Lung (tissue), 12 donors: ENCODE data around the gene PDGFRA. TPM values are rescaled to one million over a fixed set of nuclear protein-coding genes. Genes with fewer than 3 reads are reported as not detected.

Experiments
- ATAC-seq: fragments of 200-7000 bp; cut with Tn5 transposase; one replicate; pipeline ENCODE4 v1.9.1; 2020; ENCODE audit warnings: moderate number of reproducible peaks; ENCODE audit not compliant: insufficient read depth, low FRiP score
- DNase-seq, 3 donors: peaks; one replicate each; pipeline ENCODE4 v3.0.0-alpha.2; 2013 to 2017
- H3K27ac ChIP-seq, 2 donors: one replicate each; pipeline ENCODE4 v1.5.1; 2013; ENCODE audit warnings: mild to moderate bottlenecking in 2 of 2, moderate library complexity in 2 of 2, control low read depth in 1 of 2, inconsistent platforms in 1 of 2, low read depth in 1 of 2, low read length in 1 of 2
- H3K27me3 ChIP-seq, 3 donors: one replicate each; pipeline ENCODE4 v1.5.1; 2013; ENCODE audit warnings: low read length in 2 of 3; ENCODE audit not compliant: control insufficient read depth in 3 of 3, insufficient read depth in 3 of 3
- H3K36me3 ChIP-seq, 4 donors: one replicate each; pipeline ENCODE4 v1.5.1; 2013; ENCODE audit warnings: low read length in 4 of 4, mild to moderate bottlenecking in 1 of 4, moderate library complexity in 1 of 4; ENCODE audit not compliant: control insufficient read depth in 4 of 4, insufficient read depth in 4 of 4
- H3K4me1 ChIP-seq, 5 donors: one replicate each; pipeline ENCODE4 v1.5.1; 2013; ENCODE audit warnings: low read length in 5 of 5, mild to moderate bottlenecking in 2 of 5, moderate library complexity in 1 of 5; ENCODE audit not compliant: control insufficient read depth in 5 of 5, insufficient read depth in 5 of 5
- H3K4me3 ChIP-seq: one replicate; pipeline ENCODE4 v1.5.1; 2013; ENCODE audit warnings: mild to moderate bottlenecking, control low read depth, moderate library complexity
- H3K9ac ChIP-seq, 2 donors: one replicate each; pipeline ENCODE4 v1.5.1; 2013; ENCODE audit warnings: low read length in 2 of 2, control low read depth in 1 of 2; ENCODE audit not compliant: insufficient read depth in 1 of 2
- H3K9me3 ChIP-seq, 4 donors: one replicate each; pipeline ENCODE4 v1.5.1; 2013; ENCODE audit warnings: low read length in 3 of 4, mild to moderate bottlenecking in 1 of 4, moderate library complexity in 1 of 4; ENCODE audit not compliant: control insufficient read depth in 4 of 4, insufficient read depth in 3 of 4
- CTCF ChIP-seq: IDR thresholded peaks from 2 replicates; pipeline ENCODE4 v1.5.1; 2012; ENCODE audit warnings: mild to moderate bottlenecking; ENCODE audit errors: control extremely low read depth, extremely low read depth
- WGBS, 2 donors: extraction: QIAGEN DNeasy Blood & Tissue Kit; methylation state at CpG; one replicate each; pipeline ENCODE4 v1.1.7; 2013; 5-methylcytosine and 5-hydroxymethylcytosine counted together
- polyA plus RNA-seq, 2 donors: library from polyadenylated mRNA; stranded (reverse); fragments of 200-250 nt; gene quantifications; one replicate each; pipeline ENCODE4 v1.2.1, GENCODE V29; 2013
- total RNA-seq, 2 donors: library from RNA; depleted of rRNA in 1 of 2; stranded (reverse); fragments of >200 nt in 1 of 2; gene quantifications; one replicate each; pipeline ENCODE4 v1.2.1, GENCODE V29; 2014 to 2021
- donor health status: control.
- donor health status: control.
- donor health status: Bipolar disorder and iron deficiency.
- donor health status: healthy.
- donor health status: DM: yes; HTN: yes; CAD: no.

Gene PDGFRA
- total and polyA plus RNA-seq, 4 donors = 8.1 to 151 (median 65.6) TPM

- H3K9ac ChIP-seq = no peak overlapping the region
- no peak overlapping the region for H3K4me3 ChIP-seq
- DNase-seq = no peak
- 21 to 42% methylated on average over 1 of the region's 1 CpG for WGBS, 2 donors
- no peaks in the 10 kb centered on the region for H3K9me3 ChIP-seq
- H3K27ac ChIP-seq = no peak overlapping the region
- no peak for ATAC-seq
- H3K27me3 ChIP-seq = no peaks in the 10 kb centered on the region
- no peak for TF ChIP-seq CTCF
- H3K4me1 ChIP-seq = peaks cover 0 to 16% (median 3%) of the 10 kb centered on the region in 5 donors
- H3K36me3 ChIP-seq = no peaks in the 10 kb centered on the region
These were observed 43.2 kb upstream of the PDGFRA start for GRCh38 chr4:54185866-54186265.

DNA sequence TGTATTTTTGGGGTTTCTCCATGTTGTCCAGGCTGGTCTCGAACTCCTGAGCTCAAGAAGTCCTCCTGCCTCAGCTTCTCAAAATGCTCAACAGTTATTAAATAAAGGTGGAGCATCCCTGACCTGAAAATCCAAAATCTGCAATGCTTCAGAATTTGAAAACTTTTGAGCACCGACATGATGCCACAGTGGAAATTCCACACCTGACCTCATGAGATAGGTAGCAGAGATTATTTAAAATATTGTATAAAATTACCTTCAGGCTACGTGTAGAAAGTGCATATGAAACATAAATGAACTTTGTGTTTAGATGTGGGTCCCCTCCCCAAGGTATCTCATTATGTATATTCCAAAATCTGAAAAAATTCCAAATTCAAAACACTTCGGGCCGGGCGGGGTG, 42.7 kb upstream of the PDGFRA start:
- WGBS, 2 donors = 94 to 97% methylated on average over 6 of the region's 6 CpGs
- no peak for ATAC-seq

GRCh38 chr4:54187148-54187547, 41.9 kb upstream of the PDGFRA start:
- Histone ChIP-seq H3K27me3 (no peaks in the 10 kb centered on the region), H3K4me3 (no peak overlapping the region), H3K36me3 (no peaks in the 10 kb centered on the region), H3K9ac (no peak overlapping the region), H3K27ac (no peak overlapping the region), H3K4me1 (peaks cover 0 to 16% (median 3%) of the 10 kb centered on the region in 5 donors), H3K9me3 (no peaks in the 10 kb centered on the region)
- ATAC-seq = no peak
- 49 to 72% methylated on average over 9 of the region's 9 CpGs for WGBS, 2 donors
- TF ChIP-seq CTCF = no peak
- DNase-seq = peak; percentile 61 to 79 (median 62)

More for the DNA sequence above, 42.7 kb upstream of the PDGFRA start:
- Histone ChIP-seq H3K4me3 (no peak overlapping the region), H3K27me3 (no peaks in the 10 kb centered on the region), H3K4me1 (peaks cover 0 to 16% (median 3%) of the 10 kb centered on the region in 5 donors), H3K27ac (no peak overlapping the region), H3K9me3 (no peaks in the 10 kb centered on the region), H3K36me3 (no peaks in the 10 kb centered on the region), H3K9ac (no peak overlapping the region)
- DNase-seq = no peak
- TF ChIP-seq CTCF = no peak

- no peak for TF ChIP-seq CTCF
- DNase-seq = peak in 2 of 3 donors; percentile 48 to 59
- Histone ChIP-seq H3K9ac (no peak overlapping the region), H3K4me3 (no peak overlapping the region), H3K4me1 (peaks cover 0 to 16% (median 3%) of the 10 kb centered on the region in 5 donors), H3K27me3 (no peaks in the 10 kb centered on the region), H3K9me3 (peaks cover 0 to 2% (median 0%) of the 10 kb centered on the region in 4 donors), H3K27ac (no peak overlapping the region), H3K36me3 (no peaks in the 10 kb centered on the region)
- ATAC-seq = no peak
- 45 to 57% methylated on average over 2 of the region's 2 CpGs for WGBS, 2 donors
These were observed 40.0 kb upstream of the PDGFRA start for GRCh38 chr4:54189140-54189539.
